Adrenal gland (tissue), 5 donors: ENCODE results near the gene ZNF747.

Source experiments
- CTCF ChIP-seq, 6 experiments: fragments of 450-650 bp in 4 of 6; fragments of 200-600 bp in 2 of 6; sonication (generic) in 1 of 6; IDR thresholded peaks; 1 replicate in 5 of 6; 2 replicates in 1 of 6; pipeline versions ENCODE4 v1.5.1 to v1.8.0; 2016 to 2021; ENCODE audit warnings: antibody characterized with exemption in 6 of 6, mild to moderate bottlenecking in 2 of 6, moderate library complexity in 1 of 6
- POLR2A ChIP-seq, 2 donors: fragments of 450-650 bp; IDR thresholded peaks; one replicate each; pipeline ENCODE4 v1.6.1; 2017; ENCODE audit warnings: antibody characterized with exemption in 2 of 2, mild to moderate bottlenecking in 2 of 2, moderate library complexity in 1 of 2
- donor health status: DM: no; HTN: no; CAD: no.

- no peak for TF ChIP-seq POLR2A (IDR thresholded peaks at IDR 0.05)
- TF ChIP-seq CTCF (IDR thresholded peaks at IDR 0.05), result no peak
Observed at GRCh38 chr16:30530163-30531037, 4.3 kb downstream of the ZNF747 start.
